GM18499 (cell line): ENCODE data around the gene SGSM2.

ENCODE experiments used
- ATAC-seq: cut with Tn5 transposase; IDR thresholded peaks from one replicate; pipeline ENCODE4 v1.9.1; 2021; ENCODE audit warnings: moderate number of reproducible peaks; ENCODE audit not compliant: insufficient read depth, unreplicated experiment

Gene SGSM2

GRCh38 chr17:2366747-2367494 lies 29.6 kb downstream of the SGSM2 start:
- ATAC-seq: no peak

DNA sequence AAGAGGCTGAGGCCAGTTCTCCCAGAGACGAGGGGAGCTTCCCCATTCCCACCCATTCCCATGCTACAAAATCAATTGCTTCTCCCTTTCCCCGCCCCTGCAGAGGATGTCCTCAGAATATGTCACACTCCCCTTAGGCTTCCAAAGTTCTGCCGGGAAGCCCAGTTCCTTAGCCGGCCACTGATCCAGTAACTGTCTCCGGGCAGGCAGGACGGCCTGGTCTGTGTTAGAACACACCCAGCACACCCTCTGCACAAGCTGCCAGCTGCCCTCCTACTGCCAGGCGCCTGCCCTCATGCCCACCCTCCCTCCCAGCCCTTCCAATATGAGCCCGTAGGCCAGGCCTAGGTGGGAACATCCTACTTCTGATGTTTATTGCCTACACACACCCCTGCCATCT lies 31.1 kb downstream of the SGSM2 start:
- ATAC-seq: no peak

GRCh38 chr17:2369039-2369438 lies 31.7 kb downstream of the SGSM2 start:
- no peak for ATAC-seq

DNA sequence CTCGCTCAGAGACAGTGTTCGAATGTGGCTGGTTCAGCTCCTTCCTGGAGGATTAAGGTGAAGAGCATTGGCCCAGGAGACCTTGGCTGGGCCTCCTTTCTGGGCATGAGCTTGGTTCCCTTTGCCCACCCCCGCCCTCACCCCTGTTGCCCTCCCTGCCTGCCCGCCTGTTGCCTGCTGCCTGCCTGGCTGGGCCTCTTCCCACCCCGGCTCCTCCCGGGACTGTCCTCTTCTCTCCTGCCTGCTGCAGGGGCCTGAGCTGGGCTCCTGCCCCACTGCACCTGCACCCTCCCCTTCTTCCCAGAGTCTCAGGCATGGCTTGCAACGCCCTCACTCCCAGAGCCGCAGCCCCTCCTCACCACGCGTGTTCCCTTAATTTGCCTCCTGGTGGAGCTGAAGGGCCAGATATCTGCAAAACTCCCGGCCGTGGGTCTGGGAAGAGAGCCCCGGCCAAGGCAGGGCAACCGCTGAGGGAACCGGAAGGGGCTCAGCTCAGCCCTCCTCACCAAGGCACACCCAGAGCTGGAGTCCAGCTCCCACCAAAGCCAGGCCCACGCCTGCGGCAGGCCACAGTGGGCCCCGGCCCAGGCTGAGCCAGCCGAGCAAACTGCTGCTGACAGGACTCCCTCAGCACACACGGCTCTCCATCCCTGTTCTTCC lies 32.4 kb downstream of the SGSM2 start:
- no peak for ATAC-seq

- no peak for ATAC-seq
Measured at GRCh38 chr17:2370211-2370589, 32.9 kb downstream of the SGSM2 start.

- no peak for ATAC-seq
Measured at GRCh38 chr17:2371183-2372130, 34.2 kb downstream of the SGSM2 start.

DNA sequence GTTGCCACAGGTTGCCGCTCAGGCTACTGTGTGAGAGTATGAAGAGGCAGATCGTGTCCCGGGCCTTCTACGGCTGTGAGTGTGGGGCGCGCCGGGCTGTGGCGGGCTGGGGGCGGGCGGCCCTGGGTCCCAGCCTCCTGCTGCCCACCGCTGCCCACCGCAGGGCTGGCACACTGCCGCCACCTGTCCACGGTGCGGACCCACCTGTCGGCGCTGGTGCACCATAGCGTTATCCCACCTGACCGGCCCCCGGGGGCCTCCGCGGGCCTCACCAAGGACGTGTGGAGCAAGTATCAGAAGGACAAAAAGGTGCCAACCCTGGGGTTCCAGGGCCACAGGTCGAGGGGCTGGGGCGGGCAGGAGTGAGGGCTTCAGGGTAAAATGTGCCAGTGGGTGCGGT lies 34.9 kb downstream of the SGSM2 start:
- no peak for ATAC-seq

- ATAC-seq: no peak
Measured at GRCh38 chr17:2372681-2373080, 35.4 kb downstream of the SGSM2 start.

DNA sequence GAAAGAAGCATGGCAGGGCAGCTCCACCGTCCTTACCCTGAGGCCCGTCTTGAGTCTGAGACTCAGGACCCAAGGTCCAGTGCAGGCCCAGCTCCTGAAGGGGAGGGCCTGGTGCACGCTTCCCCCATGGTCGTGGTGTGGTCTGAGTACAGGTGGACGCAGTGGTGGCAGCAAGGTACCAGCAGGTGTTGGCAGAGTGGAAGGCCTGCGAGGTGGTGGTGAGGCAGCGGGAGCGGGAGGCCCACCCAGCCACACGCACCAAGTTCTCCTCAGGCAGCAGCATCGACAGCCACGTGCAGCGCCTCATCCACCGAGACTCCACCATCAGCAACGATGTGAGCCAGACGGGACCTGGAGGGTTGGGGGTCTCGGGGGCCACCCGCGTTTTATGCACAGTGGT lies 35.9 kb downstream of the SGSM2 start:
- no peak for ATAC-seq

DNA sequence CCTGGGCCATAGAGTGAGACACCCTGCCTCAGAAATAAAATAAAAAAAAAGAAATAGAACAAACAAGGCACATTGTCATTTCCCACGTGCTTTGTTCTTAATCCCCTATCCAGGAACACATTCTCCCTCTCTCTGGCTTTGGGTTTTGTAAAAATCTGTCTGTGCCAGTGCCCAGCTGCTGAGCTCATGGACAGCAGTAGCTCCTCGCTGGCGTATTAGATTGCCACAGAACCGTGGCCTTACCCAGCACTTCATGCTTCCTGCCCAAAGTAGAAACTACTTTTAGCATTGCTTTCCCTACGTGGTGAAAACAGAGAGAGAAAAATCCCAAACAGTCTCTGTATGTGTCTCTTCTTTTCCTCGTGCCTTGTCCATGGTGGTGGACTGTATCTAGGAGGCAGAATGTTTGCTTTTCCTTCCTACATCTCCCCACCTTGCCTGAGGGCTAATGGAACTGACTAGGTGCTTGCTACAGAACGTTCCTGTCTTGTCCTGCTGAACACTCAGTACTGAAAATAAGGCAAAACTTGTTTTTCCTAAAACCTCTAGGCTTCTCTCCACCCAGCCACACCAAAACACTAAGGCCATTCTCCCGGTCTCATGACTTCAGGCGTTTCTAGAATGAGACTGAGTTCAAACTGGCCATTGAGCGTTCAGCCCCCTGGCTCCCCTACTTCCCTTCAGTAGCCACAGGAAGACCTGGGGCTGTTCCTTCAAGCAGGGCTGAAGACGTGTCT lies 37.4 kb downstream of the SGSM2 start:
- no peak for ATAC-seq

GRCh38 chr17:2375406-2375805 lies 38.1 kb downstream of the SGSM2 start:
- no peak for ATAC-seq

GRCh38 chr17:2376107-2376506 lies 38.8 kb downstream of the SGSM2 start:
- no peak for ATAC-seq

GRCh38 chr17:2377659-2378058 lies 40.4 kb downstream of the SGSM2 start:
- no peak for ATAC-seq

DNA sequence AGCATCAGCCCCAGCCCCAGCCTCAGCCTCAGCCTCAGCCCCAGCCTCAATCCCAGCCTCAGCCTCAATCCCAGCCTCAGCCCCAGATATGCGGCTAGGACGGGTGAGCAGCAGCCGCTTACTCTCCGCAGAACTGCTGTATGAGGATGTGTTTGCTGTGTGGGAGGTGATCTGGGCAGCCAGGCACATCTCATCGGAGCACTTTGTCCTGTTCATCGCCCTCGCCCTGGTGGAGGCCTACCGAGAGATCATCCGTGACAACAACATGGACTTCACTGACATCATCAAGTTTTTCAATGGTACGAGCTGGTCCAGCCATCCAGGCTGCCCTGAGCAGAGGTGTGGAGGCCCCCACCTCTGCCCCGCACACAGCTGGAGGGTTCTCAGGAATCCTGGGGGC lies 41.6 kb downstream of the SGSM2 start:
- ATAC-seq: no peak

DNA sequence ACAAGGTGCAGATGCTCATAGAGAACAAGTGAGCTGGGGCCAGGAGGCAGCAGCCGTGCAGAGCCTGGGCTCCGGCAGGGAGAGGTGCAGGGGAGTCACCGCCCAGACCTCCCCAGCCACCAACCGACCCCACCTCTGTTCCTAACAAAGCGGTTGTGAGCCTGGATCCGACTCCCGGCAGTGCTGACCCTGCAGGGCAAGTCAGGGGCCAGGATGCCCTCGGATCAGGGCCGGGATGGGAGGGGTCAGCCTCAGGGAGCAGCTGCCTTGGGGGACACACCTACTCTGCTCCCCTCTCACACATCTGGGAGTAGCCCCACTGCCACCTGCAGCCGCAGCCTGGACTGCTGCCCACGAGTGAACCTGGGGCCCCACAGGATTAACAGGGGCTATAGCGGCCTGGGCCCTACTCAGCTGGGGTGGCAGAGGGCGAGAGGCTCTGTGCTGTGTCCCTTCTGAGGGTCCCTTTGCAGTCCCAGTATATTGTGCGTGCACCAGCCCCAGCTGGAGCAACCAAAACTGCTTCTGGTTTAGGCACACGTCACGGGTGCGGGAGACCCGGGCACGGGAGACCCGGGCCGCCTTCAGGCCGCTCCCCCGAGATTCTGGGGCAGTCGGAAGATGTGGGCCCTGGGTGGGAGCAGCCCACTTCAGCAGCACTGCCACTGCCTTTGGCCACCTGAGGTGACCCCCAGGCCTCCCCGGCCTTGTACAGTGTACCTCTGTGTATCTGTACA lies 42.4 kb downstream of the SGSM2 start:
- no peak for ATAC-seq

DNA sequence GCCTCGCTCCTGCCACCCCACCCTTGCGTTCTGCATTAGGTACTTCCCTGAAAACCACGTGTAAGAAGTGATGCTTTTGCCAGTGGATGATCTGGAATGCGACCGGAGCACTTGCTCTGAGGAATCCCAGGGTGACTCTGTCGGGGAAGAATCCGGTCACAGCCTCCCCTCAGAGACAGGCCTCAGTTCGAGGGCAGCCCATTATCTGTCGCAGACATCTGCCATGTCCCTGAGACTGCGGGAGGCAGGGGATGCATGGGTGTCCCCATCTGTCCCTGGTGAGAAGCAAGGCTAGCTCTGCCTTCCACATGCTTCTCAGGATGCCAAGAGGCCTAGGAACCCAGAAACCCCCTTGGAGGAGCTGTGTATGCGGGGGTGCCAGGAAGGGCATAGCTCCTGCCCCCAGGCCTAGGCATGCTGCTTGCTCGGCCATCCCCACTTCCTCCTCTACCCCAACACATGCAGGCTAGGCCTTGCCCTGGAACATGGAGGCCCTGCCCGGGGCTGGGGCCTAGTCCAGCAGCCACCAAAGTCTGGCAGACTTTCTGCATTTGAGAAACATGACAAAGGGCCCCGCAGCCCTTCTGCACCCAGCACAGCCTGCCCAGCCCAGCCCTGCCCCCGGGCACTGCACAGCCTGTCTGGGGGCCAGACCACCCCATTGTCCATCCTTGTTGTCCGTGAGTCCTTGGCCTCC lies 43.1 kb downstream of the SGSM2 start:
- ATAC-seq: no peak

GRCh38 chr17:2380950-2381649 lies 43.8 kb downstream of the SGSM2 start:
- no peak for ATAC-seq

GRCh38 chr17:2383628-2384167 lies 46.4 kb downstream of the SGSM2 start:
- ATAC-seq: no peak
